ENCODE results near the gene LACTBL1.

Gene LACTBL1

GRCh38 chr1:22935433-22935832, 37.2 kb downstream of the LACTBL1 start:
- no peak for DNase-seq

GRCh38 chr1:22932803-22933470, 39.7 kb downstream of the LACTBL1 start:
- no peak for DNase-seq

- DNase-seq: peak; percentile 38
Measured at GRCh38 chr1:22930240-22930912, 42.3 kb downstream of the LACTBL1 start.

- no peak for DNase-seq
Measured at GRCh38 chr1:22925111-22925510, 47.6 kb downstream of the LACTBL1 start.

- no peak for DNase-seq
Measured at GRCh38 chr1:22922640-22923039, 50.0 kb downstream of the LACTBL1 start.

GRCh38 chr1:22921452-22922126, 51.1 kb downstream of the LACTBL1 start:
- no peak for DNase-seq

- DNase-seq: no peak
Measured at GRCh38 chr1:22920734-22921451, 51.8 kb downstream of the LACTBL1 start.

- DNase-seq: no peak
Measured at GRCh38 chr1:22920026-22920733, 52.5 kb downstream of the LACTBL1 start.

- no peak for DNase-seq
Measured at GRCh38 chr1:22919341-22920025, 53.2 kb downstream of the LACTBL1 start.

- DNase-seq: no peak
Measured at GRCh38 chr1:22918644-22919043, 54.0 kb downstream of the LACTBL1 start.

- DNase-seq: no peak
Measured at GRCh38 chr1:22917989-22918388, 54.7 kb downstream of the LACTBL1 start.

- DNase-seq: no peak
Measured at GRCh38 chr1:22916471-22916820, 56.2 kb downstream of the LACTBL1 start.

GRCh38 chr1:22915816-22916470, 56.7 kb downstream of the LACTBL1 start:
- no peak for DNase-seq

- DNase-seq: no peak
Measured at GRCh38 chr1:22915231-22915630, 57.4 kb downstream of the LACTBL1 start.

- no peak for DNase-seq
Measured at GRCh38 chr1:22914633-22915217, 57.9 kb downstream of the LACTBL1 start.

GRCh38 chr1:22914156-22914555, 58.5 kb downstream of the LACTBL1 start:
- DNase-seq: no peak

GRCh38 chr1:22913421-22914141, 59.1 kb downstream of the LACTBL1 start:
- DNase-seq: no peak

- no peak for DNase-seq
Measured at GRCh38 chr1:22912311-22912710, 60.4 kb downstream of the LACTBL1 start.

- no peak for DNase-seq
Measured at GRCh38 chr1:22910986-22911651, 61.5 kb downstream of the LACTBL1 start.

- DNase-seq: no peak
Measured at GRCh38 chr1:22910286-22910685, 62.4 kb downstream of the LACTBL1 start.
